NCI-H524 (cell line): ENCODE results near the gene ZBTB42.
"Not testable (repeated sequence)": the region's sequence is repeated elsewhere in the genome, so short reads cannot be mapped to it uniquely, and the experiment has no call there.

Experiments
- DNase-seq, 2 experiments: peaks; one replicate each; lab custom pipeline; 2025; lab: John Stamatoyannopoulos, UW

Gene ZBTB42

DNA sequence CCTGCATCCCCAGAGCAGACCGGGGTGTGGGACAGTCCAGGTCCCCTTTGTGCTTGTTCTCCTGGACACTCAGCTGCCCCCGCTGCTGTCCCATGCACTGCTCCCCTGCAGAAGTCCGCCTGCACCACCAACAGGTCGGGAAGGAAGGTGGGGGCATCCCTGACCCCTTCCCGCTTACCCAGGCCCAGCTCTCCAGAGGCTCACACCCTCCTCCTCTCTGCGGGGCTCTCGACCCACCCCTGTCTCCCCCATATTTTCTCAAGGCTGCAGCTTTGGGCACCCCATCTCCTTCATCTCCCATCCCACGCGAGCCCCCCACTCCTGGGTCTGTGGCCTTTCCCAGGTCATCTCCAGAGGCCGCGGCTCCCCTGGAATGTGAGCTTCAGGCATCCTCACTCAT, 9.4 kb downstream of the ZBTB42 start:
- no peak for DNase-seq

DNA sequence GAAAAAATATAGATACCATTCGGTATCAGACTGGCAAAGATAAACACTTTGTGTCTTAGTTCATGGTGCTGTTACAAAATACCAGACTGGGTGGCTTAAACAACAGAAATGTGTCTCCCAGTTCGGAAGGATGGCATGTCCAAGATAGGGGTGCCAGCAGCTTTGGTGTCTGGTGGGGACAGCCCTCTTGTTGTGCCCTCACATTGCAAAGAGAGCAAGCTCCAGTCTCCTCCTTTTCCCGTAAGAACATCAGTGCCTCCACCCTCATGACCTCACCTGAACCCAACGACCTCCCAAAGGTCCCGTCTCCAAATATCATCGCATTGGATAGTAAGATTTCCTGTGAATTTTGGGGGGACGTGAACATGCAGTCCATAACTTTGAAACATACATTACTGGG, 12.4 kb downstream of the ZBTB42 start:
- no peak for DNase-seq

DNA sequence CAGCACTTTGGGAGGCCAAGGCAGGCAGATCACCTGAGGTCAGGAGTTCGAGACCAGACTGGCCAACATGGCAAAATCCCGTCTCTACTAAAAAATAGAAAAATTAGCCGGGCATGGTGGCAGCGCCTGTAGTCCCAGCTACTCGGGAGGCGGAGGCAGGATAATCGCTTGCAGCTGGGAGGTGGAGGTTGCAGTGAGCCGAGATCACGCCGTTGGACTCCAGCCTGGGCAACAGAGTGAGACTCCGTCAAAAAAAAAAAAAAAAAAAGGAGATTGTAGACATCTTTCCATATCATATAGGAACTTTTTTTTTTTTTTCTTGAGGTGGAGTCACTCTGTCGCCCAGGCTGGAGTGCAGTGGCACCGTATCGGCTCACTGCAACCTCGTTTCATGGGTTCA, 13.8 kb downstream of the ZBTB42 start:
- DNase-seq, result not testable (repeated sequence)

DNA sequence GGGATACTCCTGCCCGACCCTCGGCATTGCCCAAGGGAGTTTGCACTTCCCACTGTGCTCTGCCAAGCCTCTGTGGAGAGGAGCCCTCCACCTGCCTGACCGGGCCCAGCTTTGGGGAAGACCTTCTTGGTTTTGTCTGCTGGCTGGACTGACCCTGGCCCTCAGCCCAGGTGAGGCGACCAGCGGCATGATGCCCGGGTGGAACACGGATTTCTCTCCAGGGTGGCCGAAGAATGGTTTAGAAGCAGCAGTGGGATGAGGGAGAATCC, 15.6 kb downstream of the ZBTB42 start:
- DNase-seq, result no peak

DNA sequence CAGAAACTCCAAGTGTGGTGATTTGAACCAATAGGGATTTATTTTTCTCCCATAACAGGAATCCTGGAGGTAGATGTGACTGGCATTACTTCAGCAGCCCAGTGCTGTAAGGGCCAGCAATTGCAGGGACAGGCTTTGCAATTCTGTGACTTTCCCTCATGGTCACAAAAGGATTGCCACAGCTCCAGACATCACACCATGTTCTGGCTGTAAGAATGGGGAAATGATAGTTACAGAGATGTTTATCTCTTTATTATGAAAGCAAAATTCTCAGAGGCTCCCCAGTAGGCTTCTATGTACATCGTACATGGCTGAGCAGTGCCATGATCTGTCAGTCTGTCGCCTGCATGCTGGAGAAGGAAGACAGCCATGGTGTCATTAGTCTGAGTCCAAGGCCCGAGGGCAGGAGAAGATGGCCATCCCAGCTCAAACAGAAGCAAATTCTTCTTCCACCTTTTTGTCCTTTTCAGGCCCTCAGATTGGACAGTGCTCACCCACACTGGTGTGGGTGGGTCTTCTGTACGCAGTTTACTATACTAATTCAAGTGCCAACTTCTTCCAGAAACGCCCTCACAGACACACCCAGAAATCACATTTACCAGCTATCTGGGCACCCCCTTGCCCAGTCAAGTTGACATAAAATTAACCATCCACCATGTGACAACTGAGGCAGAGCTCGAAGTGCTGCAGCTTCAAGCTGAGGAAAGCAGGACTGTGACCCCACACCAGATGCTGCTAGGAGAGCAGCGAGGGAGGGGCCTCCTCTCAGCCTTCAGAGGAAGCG, 17.2 kb downstream of the ZBTB42 start:
- DNase-seq, result no peak

DNA sequence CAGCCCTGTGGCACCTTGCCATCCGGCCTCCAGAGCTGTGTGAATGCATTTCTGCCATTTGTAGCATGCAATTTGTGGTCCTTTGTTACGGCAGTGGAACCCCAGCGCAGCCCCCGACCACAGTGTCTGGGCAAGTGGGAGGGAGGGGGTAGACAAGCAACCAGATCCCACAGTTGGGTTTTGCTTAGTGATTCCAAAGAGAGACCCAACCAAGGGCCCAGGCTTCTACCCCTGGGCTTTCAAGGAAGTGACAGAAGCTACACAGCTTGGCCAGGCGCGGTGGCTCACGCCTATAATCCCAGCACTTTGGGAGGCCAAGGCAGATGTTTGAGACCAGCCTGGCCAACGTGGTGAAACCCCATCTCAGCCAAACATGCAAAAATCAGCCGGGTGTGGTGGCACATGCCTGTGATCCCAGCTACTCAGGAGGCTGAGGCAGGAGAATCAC, 17.8 kb downstream of the ZBTB42 start:
- no peak for DNase-seq

DNA sequence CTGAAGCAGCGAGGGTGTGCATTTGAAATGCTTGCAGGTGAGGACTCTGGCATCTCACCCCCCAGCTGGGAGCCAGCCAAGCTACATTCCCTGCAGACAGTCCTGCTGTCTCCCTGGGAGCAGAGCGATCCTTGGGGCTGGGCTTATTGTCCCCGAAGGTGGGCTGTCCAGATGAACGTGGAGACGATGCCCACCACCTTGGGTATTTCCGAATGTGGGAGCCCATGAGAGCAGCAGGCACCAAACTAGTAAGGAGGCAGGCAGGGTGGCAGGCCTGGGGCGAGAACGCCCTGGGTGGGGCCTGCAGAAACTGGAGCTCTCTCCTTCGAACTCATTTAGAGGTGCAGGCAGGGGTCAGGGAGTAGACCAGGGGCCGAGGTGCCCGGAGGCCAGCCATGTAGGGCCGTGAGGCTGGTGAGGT, 18.5 kb downstream of the ZBTB42 start:
- no peak for DNase-seq

DNA sequence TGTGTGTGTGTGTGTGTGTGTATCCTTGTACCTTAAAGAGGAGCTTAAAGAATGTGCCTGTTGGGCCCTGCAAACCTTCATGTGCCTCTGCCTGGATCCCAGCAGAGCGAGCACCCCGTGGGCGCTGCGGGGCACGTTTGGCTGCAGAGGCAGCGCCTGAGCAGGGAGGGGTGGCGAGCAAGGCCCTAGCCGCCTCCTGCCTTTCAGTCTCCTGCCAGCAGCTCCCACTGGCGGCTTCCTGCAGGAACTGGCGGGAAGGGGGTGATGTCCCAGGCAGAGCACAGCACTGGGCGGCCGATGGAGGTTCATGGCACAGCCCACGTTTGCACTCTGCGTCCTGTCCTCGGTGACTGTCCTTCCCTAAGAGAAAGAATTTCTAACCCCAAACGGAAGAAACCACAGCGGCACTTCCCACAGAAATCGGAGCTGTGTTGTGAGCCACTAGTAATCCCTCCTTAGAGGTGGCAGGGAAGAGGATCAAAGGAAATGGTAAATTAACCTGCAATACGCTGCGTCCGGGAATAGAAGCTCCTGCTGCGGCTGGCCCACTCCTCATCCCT, 19.8 kb downstream of the ZBTB42 start:
- peak; percentile 46 to 77 for DNase-seq

DNA sequence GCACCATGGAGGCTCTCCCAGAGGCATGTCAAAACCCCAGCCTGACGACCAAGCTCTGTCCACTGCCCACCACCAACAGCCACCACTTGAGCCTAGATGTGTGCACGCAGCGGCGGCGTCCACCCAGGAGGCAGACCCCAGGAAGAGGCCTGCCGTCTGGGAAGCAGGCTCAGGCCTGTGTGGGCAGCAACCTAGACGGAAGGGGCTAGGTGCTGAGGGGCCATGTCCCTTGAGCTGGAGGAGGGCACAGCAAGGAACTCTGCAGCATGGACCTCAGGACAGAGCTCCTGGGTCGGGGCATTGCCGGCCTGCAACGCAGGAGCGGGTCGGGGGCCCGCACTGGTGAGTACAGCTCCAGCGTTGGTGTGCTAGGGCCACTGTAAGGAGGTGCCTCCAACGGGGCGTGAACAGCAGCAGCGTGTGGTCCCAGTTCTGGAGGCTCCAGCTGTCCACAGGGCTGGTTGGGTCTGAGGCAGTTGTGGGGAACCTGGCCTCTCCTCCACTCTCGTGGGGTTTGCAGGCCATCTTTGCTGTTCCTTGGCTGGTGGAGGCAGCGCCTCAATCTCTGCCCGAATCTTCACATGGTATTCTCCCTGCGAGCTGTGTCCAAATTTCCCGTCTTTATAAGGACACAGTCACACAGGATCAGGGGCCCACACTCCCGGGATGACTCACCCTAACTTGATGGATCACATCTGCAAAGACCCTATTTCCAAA, 20.5 kb downstream of the ZBTB42 start:
- DNase-seq, result no peak

DNA sequence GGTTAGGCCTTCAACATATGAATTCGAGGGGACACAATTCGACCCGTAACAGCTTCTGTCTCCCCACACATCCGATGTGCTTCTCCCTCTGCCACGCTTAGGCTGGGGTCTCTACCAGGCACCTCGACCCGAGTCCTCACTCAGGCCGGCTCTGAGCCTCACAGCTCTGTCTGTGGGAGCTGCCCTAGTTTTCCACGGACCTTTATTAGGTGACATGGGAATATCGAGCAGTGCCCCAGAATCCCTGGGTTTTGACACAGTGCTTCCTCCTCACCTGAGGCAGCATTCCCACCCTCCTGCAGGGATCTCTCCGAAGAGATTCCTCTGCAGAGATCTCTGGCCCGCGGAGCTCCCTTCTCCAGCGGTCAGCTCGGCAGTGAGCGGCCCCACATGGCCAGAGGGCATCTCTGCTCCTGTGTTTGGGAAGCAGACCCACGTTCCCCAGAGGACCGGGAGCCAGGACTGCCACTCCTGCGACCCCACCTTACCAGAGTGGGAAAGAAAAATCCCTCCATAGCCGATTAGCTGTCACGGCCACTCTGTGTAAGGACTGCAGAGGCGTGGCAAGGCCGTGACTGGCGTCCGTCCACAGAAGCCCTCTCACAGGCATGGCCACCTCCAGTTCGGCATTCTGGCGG, 21.2 kb downstream of the ZBTB42 start:
- DNase-seq, result no peak

DNA sequence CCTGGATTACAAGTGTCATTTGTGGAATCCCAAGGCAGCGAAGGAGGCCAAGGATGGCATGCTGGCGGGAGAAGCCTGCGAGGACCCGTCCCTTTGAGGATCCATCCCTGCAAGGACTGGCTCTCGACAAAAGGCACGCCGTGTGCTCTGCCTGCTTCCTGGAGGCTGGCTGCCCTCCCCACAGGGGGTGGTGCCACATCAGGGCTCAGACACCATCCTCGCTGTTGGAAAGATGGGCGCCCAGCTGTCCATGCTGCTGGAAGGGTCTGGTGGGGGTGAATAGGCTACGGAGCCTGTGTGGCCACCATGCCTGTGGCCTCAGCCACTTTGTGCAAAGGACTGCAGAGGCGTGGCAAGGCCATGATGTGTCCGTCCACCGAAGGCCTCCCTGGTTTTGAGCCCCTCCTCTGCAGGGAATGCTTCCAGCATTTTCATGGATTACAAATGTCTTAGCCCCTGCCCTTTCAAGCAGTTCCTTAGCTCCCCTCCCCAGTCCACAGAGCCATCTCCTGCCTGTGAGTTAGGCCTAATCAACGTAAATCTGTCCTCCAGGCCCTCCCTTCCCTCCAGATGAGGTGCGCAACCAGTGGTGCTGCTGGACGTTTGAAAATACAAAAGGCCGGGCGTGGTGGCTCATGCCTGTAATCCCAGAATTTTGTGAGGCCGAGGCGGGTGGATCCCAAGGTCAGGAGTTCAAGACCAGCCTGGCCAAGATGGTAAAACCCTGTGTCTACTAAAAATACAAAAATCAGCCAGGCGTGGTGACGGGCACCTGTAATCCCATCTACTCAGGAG, 22.1 kb downstream of the ZBTB42 start:
- no peak for DNase-seq

DNA sequence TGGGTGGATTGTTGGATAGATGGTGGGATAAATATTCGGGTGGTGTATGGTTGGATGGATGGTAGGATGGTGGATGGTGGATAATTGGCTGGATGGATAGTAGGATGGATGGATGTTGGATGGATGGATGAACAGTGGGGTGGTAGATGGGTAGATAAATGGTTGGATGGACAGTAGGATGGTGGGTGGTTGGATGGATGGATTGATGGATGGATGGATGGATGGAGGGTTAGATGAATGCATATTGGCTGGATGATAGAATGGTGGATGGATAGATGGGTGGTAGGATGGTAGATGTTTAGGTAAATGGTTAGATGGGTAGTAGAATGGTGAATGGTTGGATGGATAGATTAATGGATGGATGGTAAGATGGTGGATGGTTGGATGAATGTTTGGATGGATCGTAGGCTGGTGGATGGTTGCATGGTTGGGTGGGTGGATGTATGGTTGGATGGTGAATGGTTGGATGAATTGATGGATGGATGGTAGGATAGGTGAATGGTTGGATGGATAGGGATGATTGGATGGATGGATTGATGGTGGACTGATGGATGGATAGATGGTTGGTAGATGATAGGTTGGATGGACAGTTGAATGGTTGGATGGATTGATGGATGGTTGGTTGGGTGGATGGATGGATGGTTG, 23.6 kb downstream of the ZBTB42 start:
- no peak for DNase-seq

DNA sequence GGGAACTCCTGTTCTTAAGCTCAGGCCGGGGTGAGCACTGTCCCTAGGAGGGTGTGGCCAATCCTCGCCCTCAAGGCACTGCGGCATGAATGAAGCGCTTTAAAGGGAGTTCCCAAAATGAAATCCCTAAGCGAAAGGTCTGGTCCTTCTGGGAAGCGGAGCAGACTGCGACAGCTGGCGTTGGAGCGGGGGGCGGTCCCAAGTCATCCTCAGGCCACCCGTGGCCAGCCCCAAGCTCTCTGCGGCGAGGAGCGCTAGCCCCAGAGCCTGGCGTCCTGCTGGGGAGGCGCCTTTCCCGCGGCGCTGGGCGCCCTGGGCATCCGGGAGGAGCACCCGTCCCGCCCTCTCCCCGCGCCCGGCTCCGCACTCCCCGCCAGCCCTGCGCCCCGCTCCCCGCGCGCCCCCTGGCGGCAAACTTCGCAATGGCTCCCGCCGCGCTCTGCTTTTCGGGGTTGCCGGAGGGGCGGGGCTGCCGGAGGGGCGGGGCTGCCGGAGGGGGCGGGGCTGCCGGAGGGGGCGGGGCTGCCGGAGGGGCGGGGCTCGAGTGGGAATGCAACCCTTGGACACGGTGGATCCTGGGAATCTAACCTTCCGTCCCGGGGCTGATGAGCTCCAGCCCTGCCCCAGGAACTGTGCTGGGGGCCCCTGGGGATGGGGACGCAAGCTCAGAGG, 25.4 kb downstream of the ZBTB42 start:
- peak; percentile 93 to 96 for DNase-seq

DNA sequence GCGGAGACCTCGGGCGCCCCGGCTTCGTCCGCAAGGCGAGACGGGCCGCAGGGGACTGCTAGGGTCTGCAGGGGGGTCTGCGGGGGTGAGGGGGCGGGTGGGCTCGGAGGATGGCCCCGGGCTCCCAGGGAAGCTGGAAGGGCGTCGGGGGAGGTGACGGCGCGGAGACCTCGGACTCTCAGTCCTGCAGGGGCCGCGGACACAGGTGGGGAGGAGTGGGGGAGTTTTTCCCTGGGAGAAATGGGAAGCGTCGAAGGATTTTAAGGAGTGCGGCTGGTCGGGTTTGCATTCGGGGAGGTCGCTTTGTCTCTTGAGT, 25.9 kb downstream of the ZBTB42 start:
- peak in 1 of 2 experiments; percentile 36 for DNase-seq

DNA sequence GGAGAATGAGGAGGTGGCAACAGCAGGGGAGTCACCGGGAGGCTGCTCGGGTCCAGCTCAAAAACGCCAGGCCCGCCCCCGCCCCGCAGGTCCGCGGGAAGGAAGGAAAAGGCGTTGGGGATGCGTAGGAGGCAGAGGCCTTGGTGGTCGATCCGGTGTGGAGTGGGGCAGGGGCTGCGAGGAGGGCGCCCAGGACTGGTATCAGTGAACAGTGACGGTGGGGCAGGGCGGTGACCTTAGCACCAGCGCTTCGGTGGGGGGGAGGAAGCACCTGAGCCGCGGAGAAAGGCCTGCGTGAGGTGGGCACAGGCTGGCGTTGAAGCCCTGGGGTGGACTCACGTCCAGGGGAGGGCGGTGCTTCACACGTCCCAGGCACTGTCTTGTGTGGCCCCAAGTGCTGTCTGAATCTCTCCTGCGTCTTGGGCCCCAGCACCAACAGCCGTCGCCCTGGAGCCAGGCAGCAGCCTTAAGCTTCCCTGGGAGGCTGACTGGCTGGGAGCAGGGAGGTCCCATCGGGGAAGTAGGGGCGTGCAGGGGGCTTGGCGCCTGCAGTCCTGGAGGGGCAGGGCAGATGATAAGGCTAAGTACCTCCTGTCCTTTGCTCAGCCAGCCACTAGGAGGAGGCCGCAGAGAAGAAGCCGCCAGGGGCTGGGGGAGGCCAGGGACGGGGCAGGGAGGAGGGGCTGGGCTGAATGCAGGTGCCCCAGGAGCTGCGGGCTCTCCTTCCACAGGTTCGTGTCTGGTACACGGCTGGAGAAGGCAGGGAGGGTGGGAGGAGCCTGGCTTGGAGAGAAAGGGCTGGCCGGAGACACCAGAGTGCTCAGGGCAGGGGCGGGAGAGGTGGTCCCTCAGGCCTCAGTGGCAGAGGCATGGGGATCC, 26.5 kb downstream of the ZBTB42 start:
- DNase-seq, result peak; percentile 53 to 77

DNA sequence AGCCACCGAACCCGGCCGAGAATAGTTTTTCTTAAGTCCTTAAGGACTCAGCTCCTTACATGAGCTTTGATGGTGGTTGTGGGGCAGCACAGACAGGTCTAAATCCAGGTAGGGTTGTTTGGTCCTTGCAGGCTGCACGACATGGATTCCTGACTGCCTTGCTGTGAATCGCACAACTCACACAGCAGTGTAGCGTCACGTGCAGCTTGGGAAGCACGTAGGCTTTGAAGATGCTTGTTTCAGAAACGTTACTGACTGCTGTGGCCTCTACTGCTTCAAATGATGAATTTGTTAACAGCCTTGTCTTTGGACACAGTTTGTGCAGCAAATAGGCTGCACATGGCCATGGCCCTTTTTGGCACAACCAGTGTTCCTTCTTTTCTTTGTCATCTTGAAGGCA, 29.9 kb downstream of the ZBTB42 start:
- no peak for DNase-seq

DNA sequence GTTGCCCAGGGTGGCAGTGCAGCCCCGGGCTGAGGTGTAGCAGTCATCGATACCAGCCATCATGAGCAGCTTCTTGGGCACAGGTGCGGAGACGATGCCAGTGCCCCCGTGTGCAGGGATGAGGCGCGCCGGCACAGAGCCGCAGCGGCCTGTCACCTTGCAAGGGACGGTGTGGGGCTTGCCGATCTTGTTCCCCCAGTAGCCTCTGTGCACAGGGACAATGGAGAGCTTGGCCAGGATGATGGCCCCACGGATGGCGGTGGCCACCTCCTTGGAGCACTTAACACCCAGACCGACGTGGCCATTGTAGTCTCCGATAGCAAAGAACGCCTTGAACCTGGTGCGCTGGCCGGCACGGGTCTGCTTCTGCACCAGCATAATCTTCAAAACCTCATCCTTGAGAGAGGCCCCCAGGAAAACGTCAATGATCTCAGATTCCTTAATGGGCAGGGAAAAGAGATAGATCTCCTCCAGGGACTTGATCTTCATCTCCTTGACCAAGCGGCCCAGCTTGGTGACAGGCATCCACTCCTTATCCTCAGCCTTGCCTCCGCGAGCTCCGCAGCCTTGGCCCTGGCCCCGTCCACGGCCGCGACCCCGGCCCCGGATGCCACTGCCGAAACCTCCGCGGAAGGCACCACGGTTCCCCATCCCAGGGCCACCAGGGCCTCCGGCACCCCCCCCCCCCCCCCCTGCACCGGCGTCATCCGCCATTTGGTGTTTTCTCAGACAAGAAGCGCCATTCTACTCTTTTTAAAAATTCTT, 35.5 kb downstream of the ZBTB42 start:
- DNase-seq, result not testable (repeated sequence)

DNA sequence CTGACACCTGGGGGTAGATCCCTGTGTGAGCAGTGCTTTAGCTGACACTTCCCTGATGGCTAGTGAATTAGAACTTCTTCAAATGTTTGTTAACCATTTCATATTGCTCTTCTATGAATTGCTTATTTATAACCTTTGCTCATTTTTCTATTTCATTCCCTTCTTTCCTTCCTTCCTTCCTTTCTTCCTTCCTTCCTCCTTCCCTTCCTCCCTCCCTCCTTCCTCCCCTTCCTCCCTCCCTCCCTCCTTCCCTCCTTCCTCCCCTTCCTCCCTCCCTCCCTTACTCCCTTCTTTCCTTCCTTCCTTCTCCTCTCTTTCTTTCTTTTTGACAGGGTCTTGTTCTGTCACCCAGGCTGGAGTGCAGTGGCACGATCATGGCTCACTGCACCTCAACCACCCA, 40.8 kb downstream of the ZBTB42 start:
- no peak for DNase-seq

DNA sequence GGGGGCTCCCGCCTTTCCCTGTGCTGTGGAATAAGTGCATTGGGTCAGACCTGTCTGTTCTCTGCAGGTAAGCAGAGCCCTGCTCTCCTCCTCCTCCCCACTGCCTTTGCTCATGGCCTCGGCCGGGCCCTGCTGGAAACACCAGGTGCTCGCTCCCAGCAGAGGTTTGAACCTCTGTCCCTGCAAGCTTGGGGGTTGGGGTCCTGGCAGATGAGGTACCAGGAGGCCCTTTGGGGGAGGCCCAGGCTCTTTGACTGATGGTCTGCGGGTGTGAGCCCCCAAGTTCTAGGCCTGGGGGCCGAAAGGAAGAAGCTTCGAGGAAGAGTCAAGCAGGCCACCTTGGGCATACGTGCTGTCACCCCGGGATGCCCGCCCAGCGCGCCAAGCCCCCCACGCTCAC, 42.1 kb downstream of the ZBTB42 start:
- no peak for DNase-seq
